Keratinocyte (primary cell): ENCODE results near the gene KIF26A. TPM values are rescaled to one million over a fixed set of nuclear protein-coding genes. Genes with fewer than 3 reads are reported as not detected.

Experiments
- DNase-seq: peaks from one replicate; pipeline ENCODE4 v3.0.0-alpha.2; 2011; ENCODE audit warnings: low read depth, missing footprints, low spot score
- FAIRE-seq: peaks from 2 replicates; lab custom pipeline; 2011; peaks lifted over from hg19 to GRCh38; lab: Jason Lieb, UNC
- H2AFZ ChIP-seq: 2 replicates; pipeline ENCODE4 v1.6.0; 2012; ENCODE audit warnings: low read length, control low read depth, inconsistent platforms; ENCODE audit not compliant: control insufficient read depth
- H3K27ac ChIP-seq: 2 replicates; pipeline ENCODE4 v1.5.1; 2011; ENCODE audit warnings: low read length; ENCODE audit not compliant: control insufficient read depth, insufficient read depth
- H3K27me3 ChIP-seq: 3 replicates; pipeline ENCODE4 v1.6.0; 2011; ENCODE audit warnings: low read length; ENCODE audit not compliant: control insufficient read depth, insufficient read depth; ENCODE audit errors: extremely low read depth
- H3K36me3 ChIP-seq, 2 experiments: 2 replicates in 1 of 2; 3 replicates in 1 of 2; pipeline ENCODE4 v1.5.1; 2011; ENCODE audit warnings: low read length in 2 of 2, mild to moderate bottlenecking in 1 of 2; ENCODE audit not compliant: control insufficient read depth in 2 of 2, insufficient read depth in 2 of 2; ENCODE audit errors: extremely low read depth in 1 of 2
- H3K4me1 ChIP-seq: 3 replicates; pipeline ENCODE4 v1.5.1; 2011; ENCODE audit warnings: low read length; ENCODE audit not compliant: control insufficient read depth, insufficient read depth; ENCODE audit errors: extremely low read depth
- H3K4me2 ChIP-seq: 3 replicates; pipeline ENCODE4 v1.6.0; 2011; ENCODE audit warnings: low read depth, low read length; ENCODE audit not compliant: control insufficient read depth, insufficient read depth; ENCODE audit errors: extremely low read depth
- H3K4me3 ChIP-seq, 3 experiments: fragments of 200-600 bp in 1 of 3; sonication (generic) in 1 of 3; 2 replicates in 2 of 3; 3 replicates in 1 of 3; pipeline ENCODE4 v1.5.1; 2011 to 2016; ENCODE audit warnings: low read length in 3 of 3, mild to moderate bottlenecking in 3 of 3, control low read depth in 2 of 3, inconsistent platforms in 1 of 3, low read depth in 1 of 3, mixed read lengths in 1 of 3, mixed run types in 1 of 3, moderate library complexity in 1 of 3; ENCODE audit not compliant: control insufficient read depth in 2 of 3, insufficient read depth in 2 of 3; ENCODE audit errors: extremely low read depth in 1 of 3
- H3K79me2 ChIP-seq: 2 replicates; pipeline ENCODE4 v1.6.0; 2012; ENCODE audit warnings: low read length; ENCODE audit not compliant: control insufficient read depth, insufficient read depth
- H3K9ac ChIP-seq: 3 replicates; pipeline ENCODE4 v1.6.0; 2011; ENCODE audit warnings: low read length; ENCODE audit not compliant: control insufficient read depth, insufficient read depth; ENCODE audit errors: extremely low read depth
- H3K9me1 ChIP-seq: 3 replicates; pipeline ENCODE4 v1.6.0; 2011; ENCODE audit warnings: low read length; ENCODE audit not compliant: control insufficient read depth, insufficient read depth; ENCODE audit errors: extremely low read depth
- H3K9me3 ChIP-seq: 2 replicates; pipeline ENCODE4 v1.5.1; 2012; ENCODE audit warnings: low read depth, low read length; ENCODE audit not compliant: control insufficient read depth
- H4K20me1 ChIP-seq: 3 replicates; pipeline ENCODE4 v1.6.0; 2011; ENCODE audit warnings: low read length; ENCODE audit not compliant: control insufficient read depth, insufficient read depth; ENCODE audit errors: extremely low read depth
- EZH2 ChIP-seq: IDR thresholded peaks from one replicate; pipeline ENCODE4 v1.6.1; 2012; ENCODE audit warnings: inconsistent platforms, mild to moderate bottlenecking, low read length, moderate library complexity
- dilution Hi-C: fragments of 300-500 bp; cut with MboI; formaldehyde crosslinking; loops from one replicate; pipeline ENCODE4 v1.7.0; 2020; ENCODE audit warnings: low sequenced_read_pairs; ENCODE audit not compliant: extremely low pct_ligation_motif_present
- polyA plus RNA-seq, 5 experiments: library from polyadenylated mRNA; depleted of rRNA in 3 of 5; stranded (reverse) in 3 of 5; stranded (forward) in 1 of 5; unstranded in 1 of 5; fragments of >200 nt; gene quantifications; 1 replicate in 1 of 5; 2 replicates in 3 of 5; 3 replicates in 1 of 5; pipeline versions ENCODE4 v1.2.1 to v1.2.3, GENCODE V29; 2011 to 2012; ENCODE audit warnings: missing spikeins in 2 of 5, low read depth in 1 of 5, low replicate concordance in 1 of 5
- TF ChIP-seq, protein P1 (sequence below), 3 experiments: IDR thresholded peaks in 1 of 3; conservative IDR thresholded peaks in 1 of 3; optimal IDR thresholded peaks in 1 of 3; 2 replicates in 2 of 3; 3 replicates in 1 of 3; pipeline versions ENCODE3 to v1.5.1; 2011; ENCODE audit warnings: low read length in 3 of 3, mild to moderate bottlenecking in 3 of 3, moderate library complexity in 2 of 3, control low read depth in 1 of 3, inconsistent platforms in 1 of 3; ENCODE audit not compliant: insufficient read depth in 2 of 3; ENCODE audit errors: extremely low read depth in 1 of 3

KIF26A gene
- polyA plus RNA-seq, 1 donor (not counting 4 experiments of a cell fraction or from before 2014, with no cell fraction given), result 0.07 TPM

DNA sequence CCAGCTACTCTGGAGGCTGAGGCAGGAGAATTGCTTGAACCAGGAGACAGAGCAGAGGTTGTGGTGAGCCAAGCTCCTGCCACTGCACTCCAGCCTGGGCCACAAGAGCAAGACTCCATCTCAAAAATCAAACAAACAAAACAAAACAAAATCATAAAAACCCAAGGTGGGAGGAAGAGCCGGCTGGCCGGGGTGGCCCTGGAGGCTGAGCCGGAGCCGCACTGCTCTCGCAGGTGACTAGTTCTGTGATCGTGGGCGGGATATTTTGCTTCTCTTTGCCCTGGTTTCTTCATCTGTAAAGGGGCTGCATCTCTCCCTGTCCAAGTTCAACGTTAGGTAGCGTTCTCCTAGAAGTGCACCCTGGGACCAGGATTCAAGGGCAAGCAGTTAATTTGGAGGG, 73.4 kb downstream of the KIF26A start:
- H4K20me1 ChIP-seq, result no peaks in the 10 kb centered on the region
- dilution Hi-C loops, result no loop called here
- H3K4me3 ChIP-seq, result no peak overlapping the region
- H3K9ac ChIP-seq, result no peak overlapping the region
- no peaks in the 10 kb centered on the region for H3K27me3 ChIP-seq
- DNase-seq (no peak), FAIRE-seq (no peak)
- H3K79me2 ChIP-seq, result no peaks in the 10 kb centered on the region
- no peak overlapping the region for H3K4me2 ChIP-seq
- H3K4me1 ChIP-seq, result no peaks in the 10 kb centered on the region
- H3K9me3 ChIP-seq, result no peaks in the 10 kb centered on the region
- TF ChIP-seq, protein P1, sequence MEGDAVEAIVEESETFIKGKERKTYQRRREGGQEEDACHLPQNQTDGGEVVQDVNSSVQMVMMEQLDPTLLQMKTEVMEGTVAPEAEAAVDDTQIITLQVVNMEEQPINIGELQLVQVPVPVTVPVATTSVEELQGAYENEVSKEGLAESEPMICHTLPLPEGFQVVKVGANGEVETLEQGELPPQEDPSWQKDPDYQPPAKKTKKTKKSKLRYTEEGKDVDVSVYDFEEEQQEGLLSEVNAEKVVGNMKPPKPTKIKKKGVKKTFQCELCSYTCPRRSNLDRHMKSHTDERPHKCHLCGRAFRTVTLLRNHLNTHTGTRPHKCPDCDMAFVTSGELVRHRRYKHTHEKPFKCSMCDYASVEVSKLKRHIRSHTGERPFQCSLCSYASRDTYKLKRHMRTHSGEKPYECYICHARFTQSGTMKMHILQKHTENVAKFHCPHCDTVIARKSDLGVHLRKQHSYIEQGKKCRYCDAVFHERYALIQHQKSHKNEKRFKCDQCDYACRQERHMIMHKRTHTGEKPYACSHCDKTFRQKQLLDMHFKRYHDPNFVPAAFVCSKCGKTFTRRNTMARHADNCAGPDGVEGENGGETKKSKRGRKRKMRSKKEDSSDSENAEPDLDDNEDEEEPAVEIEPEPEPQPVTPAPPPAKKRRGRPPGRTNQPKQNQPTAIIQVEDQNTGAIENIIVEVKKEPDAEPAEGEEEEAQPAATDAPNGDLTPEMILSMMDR (optimal IDR thresholded peaks at IDR 0.05 in 1 of 3, IDR thresholded peaks at IDR 0.05 in 1 of 3, conservative IDR thresholded peaks at IDR 0.05 in 1 of 3; ENCODE audit: extremely low read depth in 1 of 3, insufficient read depth in 2 of 3, low read length in 3 of 3), result no peak
- no peak for TF ChIP-seq EZH2
- H2AFZ ChIP-seq, result no peak overlapping the region
- H3K36me3 ChIP-seq, result no peaks in the 10 kb centered on the region
- H3K9me1 ChIP-seq, result no peaks in the 10 kb centered on the region
- H3K27ac ChIP-seq, result no peak overlapping the region

- no peak overlapping the region for H2AFZ ChIP-seq
- DNase-seq (no peak), FAIRE-seq (no peak)
- H3K27me3 ChIP-seq, result no peaks in the 10 kb centered on the region
- no peaks in the 10 kb centered on the region for H3K9me3 ChIP-seq
- dilution Hi-C loops, result no loop called here
- no peaks in the 10 kb centered on the region for H3K79me2 ChIP-seq
- H3K9me1 ChIP-seq, result no peaks in the 10 kb centered on the region
- no peak for TF ChIP-seq EZH2
- TF ChIP-seq, protein P1 (optimal IDR thresholded peaks at IDR 0.05 in 1 of 3, IDR thresholded peaks at IDR 0.05 in 1 of 3, conservative IDR thresholded peaks at IDR 0.05 in 1 of 3; ENCODE audit: extremely low read depth in 1 of 3, insufficient read depth in 2 of 3, low read length in 3 of 3), result no peak
- H3K4me2 ChIP-seq, result no peak overlapping the region
- no peaks in the 10 kb centered on the region for H3K36me3 ChIP-seq
- H3K4me3 ChIP-seq, result no peak overlapping the region
- no peak overlapping the region for H3K27ac ChIP-seq
- no peaks in the 10 kb centered on the region for H3K4me1 ChIP-seq
- H3K9ac ChIP-seq, result no peak overlapping the region
- H4K20me1 ChIP-seq, result no peaks in the 10 kb centered on the region
Measured at GRCh38 chr14:104212206-104213095, 74.1 kb downstream of the KIF26A start.
